Stimulated activated CD4-positive, alpha-beta T cell treated with anti-CD3 and anti-CD28 coated beads, Interleukin-1b, Interleukin-23, amount 100 ng/mL, for 48 hours (primary cell): ENCODE results near the gene NYNRIN.

Source experiments
- DNase-seq: peaks from one replicate; pipeline ENCODE4 v3.0.0-alpha.2; 2020

NYNRIN gene

DNA sequence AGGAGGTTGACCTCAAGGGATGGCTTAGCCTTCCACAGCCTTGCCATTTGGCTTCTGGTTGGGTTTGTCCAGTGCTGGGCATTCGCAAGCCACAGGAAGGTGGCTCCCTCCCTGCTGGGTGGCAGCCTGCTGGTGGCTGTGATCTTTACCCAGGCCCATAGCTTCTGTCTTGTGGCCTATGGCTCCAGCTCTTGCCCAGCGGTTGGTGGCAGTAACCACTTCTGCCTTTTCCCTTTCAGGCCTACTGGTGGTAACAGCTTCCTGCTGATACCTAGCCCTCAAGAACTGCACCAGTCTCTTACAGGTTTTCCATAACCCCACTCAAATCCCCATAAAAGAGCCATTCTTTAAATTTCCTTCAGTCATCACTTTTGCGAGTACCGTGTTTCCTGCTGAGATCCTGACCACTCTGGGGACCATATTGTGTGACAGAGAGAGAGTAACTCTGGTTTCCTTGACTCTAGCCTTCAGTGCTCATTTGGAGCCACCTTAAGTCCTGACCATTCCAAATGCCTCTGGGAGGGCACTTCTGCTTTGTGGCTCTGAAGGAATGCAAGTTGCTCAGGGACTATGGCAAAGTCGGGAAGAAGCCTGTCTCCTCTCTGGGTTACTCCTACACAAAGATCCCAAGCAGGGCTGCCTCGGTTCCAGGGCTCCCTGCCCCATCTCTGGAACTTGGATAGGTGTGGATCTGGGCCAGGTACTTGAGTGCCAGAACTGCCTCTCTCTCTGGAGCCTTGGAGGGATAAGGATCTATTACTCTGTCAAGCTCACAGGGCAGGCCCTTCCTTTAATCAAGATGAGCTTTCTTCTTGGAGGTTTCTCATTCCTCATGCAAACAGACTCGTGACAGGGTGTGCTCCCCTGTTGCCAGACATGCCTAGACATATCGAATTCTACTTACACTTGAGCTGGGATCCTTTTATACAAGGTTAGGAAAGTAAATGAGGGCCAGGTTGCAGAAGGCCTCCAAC, 2.9 kb upstream of the NYNRIN start:
- DNase-seq: no peak

DNA sequence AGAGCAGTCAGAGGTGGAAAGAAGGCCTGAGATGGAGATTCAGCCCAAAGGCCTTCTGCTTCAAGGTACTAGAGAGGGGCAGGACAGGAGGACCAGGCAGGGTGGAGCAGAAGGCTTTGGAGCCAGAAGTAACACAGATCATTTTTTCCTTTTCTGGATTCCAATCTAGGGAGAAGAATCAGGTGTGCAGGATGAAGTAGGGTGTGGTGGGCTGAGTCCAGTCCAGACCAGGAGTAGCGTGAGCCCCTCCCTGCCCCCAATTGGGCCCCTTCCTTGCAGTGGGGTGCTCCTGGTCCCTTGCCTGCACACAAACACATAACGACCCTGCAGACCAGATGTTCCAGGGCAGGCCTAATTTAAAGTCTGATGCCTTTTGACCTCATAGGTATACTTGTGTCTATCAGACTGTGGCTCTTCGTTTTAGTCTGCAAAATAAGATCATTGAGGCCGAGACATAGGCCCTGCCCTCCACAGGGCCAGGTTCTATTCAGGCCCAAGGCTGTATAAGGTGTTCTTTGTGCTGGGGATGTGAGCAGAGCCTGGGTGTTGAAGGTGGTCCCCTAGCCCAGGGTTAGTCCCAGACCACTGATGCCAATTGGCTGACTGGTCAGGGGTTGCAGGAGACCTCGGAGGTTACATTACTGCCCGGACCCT, 1.0 kb upstream of the NYNRIN start:
- no peak for DNase-seq

DNA sequence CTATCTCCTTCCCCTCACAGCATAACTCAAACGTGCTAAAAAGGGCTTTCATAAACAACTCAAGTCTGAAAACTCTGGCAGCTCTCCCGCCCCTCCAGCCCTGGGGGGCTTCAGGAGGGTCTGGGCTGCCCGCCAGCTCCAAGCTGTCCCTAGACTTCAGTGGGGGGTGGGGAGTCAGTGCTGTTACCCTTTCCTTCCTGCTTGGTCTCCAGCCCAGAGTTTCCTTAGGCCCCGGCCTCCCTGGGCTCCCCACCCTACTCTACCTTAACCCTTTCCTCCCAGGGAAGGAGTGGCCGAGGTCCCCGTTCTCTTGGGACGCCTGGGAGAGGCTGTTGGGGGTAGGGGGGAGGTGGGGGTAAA, 530 bp upstream of the NYNRIN start:
- no peak for DNase-seq

DNA sequence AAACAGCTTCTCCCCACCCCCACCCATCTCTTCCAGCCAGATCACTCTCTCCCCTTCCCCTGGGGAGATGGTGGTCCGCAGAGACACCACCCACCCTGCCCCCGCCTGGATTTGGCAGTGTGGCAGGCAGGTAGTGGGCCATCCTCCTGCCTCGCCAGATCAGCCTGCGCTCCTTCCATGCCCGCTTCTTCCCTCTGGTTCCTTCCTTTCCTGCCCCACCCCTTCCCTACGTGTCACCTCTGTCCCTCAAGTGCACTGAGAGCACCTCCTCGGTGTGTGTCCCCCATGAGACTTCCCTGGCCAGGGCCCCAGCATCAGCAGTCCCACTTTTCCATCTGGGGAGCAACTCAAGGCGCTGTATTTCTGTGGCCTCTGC, 632 bp downstream of the NYNRIN start:
- no peak for DNase-seq

DNA sequence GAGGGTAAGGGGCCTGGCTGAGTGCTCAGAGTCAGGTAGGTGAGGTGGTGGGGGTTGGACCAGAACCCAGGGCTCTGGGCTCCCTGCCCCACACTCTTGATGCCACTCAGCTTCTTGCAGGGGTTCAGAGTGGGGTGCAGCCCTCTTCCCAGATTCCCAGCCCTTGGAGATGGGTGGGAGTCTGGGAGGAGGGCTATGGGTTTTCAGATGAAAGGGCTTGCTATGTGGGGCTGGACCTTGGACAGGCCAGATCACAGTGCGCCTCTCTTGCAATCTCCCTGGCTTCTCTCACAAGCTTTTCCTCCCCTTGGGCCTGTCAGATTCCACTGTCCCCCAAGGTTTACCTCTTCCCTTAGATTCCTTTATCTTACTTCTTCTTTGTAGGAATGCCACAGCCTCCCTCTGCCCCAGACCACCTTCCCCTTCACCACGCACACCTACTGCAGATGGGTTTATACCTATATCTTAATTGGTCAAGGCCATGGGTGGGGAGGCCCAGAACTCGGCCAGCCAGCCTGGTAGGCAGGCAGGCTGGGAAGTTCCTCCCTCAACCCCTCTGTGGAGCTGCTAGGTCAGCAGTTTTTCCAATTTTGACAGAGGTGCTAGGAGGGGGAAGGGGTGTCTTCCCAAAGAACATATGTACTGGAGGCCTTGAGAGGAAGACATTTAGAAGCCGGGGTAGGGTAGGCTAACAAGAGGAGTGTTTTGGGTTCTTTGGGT, 1.4 kb downstream of the NYNRIN start:
- DNase-seq: no peak

DNA sequence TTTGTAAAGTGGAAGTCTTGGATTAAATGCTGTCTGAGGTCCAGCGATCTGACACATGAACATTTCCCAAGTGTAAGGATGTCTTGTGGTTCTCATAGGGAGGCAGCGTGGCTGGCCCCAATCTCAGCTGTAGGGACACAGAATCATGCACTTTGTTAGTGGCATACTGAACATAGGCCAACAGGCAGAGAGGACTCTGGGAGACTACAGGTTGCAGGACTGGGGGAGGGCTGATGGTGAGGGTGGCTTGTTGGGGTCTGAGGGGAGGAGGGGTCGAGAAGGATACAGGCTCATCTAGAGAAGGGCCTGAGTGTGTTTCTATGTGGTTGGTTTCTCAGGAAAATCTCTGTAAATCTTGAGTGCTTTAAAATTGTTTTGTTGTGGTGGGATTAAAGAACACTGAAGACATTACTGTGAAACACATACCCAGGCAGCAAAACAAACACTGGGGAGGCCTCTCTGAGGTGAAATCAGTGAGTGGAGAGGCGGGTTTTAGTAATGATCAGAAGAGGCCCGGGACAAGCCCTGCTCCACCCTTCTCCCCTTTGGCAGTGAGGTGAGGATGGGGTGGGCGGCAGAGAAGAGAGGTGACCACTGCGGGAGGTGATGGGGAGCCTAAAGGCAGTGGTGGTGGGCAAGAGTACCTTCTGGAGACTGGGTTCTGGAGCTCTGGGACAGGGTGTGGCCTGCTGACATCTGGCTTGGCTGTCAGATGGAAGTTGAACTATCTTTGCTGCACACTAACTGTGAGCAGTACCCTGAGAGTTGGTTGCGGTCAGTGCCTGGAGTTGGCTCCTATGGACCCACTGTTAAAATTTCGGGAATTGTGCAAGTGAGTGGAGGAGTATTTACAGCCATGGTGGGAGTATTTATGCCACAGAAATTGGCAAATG, 3.3 kb downstream of the NYNRIN start:
- no peak for DNase-seq

DNA sequence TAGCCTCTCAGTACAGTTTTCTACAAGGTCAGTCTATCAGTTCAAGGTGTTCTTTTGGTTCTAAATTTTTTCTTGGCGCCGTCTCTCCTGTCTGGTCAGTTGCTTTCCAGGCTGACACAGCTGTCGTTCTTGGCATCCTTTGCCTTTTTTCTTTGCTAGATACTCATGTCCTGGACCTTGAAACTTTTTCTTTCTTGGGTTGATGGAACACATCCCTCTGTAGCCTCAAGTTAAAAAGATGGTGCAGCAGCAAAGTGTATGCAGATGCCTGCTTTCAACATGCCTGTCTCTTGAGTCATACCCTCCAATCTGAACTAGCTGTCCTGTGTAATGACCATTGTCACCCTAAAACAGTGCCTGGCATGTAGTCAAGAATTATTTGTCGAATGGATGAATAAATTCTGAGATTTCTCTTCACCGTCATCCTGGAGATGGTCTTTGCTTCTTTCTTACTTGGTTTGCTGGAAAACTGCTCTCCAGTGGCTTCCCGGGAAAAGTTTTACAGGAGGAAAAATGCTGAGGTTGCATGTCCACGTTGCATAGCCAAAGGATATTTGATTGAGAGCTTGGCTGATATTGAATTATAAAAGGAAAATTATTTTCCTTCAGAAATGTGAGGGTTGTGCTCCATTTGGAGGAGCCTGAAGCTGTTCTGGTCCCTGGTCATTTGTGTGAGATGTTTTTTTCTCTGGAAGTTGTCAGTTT, 4.6 kb downstream of the NYNRIN start:
- DNase-seq: no peak

DNA sequence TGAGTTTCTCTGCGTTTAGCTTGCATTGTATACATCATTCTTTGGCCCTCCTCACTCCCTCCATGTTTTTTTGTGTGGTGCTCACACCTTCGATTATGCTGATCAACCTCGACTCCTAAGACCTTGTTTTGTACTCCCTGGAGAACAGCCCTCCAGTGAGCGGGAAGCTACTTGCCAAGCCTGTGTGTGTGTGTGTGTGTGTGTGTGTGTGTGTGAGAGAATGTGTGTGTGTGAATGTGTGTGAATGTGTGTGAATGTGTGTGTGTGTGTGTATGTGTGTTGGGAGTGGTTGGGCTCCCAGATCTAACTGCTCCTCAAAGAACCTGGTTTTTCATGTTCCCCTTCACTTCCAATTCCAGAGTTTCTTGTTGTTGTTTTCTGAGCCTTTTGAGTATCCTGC, 6.0 kb downstream of the NYNRIN start:
- no peak for DNase-seq

DNA sequence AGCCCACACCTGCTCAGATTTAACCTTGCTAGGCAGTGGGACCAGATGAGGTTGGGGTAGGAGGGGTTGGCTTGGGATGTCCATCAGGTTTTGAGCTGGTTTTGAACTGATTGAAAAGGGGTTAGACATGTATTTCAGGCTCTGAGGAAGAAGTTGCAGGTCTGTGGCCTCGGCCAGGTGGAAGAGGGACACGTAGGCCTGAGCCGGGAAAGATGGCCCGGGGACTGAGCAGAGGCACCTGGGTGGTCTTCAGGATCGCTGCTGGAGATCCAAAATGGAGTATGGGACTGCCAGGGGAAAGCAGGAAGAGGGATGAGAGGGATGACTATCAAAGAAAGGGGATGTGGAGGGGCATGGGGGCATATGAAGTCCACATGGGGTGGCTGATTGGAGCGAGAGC, 7.6 kb downstream of the NYNRIN start:
- DNase-seq: no peak

DNA sequence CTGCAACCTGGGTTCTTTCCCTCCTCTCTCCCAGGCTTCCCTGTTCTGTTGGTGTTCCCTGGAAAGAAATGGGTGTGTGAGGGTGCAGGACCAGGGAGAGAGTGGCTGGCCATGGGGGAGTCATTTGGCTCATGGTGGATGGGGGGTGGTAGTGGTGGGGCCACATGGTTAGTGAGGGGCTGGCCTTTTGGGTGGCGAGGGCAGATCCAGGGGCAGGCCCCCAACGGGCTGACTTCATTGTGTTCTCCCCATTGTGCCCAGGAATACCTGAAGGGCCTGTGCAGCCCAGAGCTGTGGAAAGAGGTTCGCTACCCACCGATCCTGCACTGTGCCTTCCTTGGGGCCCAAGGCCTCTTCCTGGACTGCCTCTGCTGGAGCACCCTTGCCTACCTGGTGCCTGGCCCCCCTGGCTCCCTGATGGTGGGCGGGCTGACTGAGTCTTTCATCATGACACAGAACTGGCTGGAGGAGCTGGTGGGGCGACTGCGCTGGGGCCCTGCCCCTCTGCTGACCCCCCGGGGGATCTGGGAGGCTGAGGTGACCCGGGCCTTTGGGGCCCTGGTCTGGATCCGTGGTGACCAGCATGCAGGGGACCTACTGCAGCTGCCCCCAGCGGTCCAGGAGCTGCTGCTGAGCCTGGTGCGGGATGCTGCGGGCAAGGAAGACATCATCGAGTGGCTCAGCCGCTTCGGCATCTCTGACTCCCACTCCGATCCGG, 9.0 kb downstream of the NYNRIN start:
- no peak for DNase-seq

DNA sequence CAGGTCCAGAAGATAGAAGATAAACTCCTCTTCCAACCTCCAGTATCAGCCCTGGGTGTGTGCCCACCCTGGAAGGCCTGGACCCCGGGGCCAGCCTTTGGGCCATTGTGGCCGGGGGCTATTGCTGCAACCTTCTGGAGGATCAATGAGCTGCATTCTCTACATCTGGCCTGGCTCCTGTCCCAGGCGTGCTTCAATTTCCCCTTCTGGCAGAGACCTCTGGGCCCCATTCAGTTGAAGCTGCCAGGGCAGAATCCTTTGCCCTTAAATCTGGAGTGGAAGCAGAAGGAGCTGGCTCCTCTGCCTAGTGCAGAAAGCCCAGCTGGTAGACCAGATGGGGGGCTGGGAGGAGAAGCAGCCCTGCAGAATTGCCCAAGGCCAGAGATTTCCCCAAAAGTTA, 10.0 kb downstream of the NYNRIN start:
- no peak for DNase-seq

DNA sequence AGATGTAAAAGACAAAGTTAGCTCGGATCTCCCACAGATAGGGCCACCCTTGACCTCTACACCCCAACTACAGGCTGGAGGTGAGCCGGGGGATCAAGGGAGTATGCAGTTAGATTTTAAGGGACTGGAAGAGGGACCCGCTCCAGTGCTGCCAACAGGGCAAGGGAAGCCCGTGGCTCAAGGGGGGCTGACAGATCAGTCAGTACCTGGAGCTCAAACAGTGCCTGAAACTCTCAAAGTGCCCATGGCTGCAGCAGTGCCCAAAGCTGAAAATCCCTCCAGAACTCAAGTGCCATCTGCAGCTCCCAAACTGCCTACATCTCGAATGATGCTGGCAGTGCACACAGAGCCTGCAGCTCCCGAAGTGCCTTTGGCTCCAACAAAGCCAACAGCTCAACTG, 10.4 kb downstream of the NYNRIN start:
- DNase-seq: no peak

DNA sequence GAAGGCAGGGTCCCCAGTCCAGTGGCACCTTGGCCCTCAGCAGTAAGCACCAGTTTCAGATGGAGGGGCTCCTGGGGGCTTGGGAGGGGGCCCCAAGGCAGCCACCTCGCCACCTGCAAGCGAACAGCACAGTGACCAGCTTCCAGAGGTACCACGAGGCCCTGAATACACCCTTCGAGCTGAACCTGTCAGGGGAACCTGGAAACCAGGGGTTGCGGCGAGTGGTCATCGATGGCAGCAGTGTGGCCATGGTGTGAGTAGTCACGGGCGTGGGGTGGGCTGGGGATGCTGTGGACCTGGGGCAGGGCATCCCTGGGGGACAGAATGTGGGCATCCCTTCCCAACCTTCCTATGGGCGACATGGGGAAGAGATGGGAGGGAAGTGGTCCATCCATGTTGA, 11.2 kb downstream of the NYNRIN start:
- DNase-seq: no peak

DNA sequence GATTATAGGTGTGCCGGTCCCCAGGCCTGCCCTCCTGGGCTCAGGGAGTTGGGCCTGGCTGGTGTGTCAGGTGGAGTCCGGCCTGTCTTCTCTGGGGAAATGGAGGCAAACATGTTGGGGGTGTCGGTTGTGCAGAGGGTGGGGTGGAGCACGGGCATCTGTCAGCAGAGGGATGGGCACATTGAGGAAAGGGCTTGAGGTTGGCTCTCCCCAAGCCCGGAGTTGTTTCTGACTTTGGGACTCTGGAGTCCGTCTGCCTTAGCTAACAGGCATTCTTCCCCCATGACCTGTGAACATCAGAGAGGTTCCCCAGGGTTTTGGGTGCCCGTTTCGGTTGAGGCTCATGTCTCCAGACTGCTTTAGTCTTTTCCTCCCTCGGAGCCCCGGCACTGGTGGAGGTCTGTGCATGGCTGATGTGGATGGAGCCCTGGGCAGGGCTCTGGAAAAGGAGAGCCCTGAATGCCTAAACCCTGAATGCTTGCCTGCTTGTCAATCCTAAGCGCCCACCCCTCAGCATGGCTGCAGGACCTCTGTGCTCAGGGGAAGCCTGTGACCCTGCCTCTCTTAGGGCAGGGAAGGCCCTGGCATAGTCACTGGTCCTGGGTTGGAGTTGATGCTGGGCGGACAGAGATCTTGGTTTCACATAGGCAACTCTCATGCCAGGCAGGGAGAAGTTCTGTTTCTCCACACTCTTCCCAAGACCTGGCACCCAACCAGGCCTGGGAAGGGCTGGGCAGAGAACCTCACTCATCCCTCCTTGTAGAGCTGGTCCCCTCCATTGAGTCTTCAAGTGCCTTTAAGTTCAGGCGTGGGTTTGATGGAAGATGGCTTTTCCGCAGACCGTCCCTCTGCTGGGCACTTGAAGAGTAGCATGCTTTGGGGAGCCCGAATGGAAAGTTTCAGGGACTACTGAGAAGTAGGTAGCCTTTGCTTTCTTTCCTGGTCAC, 12.9 kb downstream of the NYNRIN start:
- peak; percentile 27 for DNase-seq

DNA sequence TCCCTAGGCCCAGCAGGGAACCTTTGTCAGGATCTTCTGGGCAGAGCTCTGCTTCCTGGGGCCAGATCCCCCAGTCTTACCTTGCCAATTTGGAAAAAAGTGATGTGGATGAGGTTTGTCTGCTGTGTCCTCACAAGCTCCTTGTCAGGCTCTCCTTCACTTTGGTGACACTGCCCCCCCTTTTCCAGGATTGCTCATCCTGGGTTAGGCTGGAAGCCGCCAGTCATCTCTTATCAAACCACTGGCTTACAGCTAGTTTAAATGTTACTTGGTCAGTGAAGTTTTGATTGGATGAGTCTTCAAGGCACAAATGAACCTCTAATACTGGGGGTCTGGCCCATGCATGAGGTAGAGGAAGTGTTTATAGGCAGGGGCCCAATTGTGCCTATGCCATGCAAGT, 15.3 kb downstream of the NYNRIN start:
- DNase-seq: no peak

DNA sequence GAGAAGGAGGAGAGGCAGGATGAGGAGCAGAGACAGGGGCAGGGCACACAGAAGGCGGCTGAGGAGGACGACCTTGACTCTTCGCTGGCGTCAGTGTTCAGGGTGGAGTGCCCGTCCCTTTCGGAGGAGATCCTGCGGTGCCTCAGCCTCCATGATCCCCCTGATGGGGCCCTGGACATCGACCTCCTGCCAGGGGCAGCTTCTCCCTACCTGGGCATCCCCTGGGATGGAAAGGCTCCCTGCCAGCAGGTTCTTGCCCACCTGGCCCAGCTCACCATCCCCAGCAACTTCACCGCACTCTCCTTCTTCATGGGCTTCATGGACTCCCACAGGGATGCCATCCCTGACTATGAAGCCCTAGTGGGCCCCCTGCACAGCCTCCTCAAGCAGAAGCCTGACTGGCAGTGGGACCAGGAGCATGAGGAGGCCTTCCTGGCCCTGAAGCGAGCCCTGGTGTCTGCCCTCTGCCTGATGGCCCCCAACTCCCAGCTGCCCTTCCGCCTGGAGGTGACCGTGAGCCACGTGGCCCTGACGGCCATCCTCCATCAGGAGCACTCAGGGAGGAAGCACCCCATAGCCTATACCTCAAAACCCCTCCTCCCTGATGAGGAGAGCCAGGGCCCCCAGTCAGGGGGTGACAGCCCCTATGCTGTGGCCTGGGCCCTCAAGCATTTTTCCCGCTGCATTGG, 16.1 kb downstream of the NYNRIN start:
- DNase-seq: no peak

DNA sequence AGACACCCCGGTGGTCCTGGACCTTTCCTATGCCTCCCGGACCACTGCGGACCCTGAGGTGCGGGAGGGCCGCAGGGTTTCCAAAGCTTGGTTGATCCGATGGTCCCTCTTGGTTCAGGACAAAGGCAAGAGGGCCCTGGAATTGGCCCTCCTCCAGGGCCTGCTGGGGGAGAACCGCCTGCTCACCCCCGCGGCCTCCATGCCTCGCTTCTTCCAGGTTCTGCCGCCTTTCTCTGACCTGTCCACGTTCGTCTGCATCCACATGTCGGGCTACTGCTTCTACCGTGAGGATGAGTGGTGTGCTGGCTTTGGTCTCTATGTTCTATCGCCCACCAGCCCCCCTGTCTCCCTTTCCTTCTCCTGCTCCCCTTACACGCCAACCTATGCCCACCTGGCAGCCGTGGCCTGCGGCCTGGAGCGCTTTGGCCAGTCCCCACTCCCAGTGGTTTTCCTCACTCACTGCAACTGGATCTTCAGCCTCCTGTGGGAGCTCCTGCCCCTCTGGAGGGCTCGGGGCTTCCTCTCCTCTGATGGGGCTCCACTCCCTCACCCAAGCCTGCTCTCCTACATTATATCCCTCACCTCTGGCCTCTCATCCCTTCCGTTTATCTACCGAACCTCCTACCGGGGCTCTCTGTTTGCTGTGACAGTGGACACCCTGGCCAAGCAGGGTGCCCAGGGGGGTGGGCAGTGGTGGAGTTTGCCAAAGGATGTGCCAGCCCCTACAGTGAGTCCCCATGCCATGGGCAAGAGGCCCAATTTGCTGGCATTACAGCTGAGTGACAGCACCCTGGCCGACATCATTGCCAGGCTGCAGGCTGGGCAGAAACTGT, 16.8 kb downstream of the NYNRIN start:
- DNase-seq: no peak

DNA sequence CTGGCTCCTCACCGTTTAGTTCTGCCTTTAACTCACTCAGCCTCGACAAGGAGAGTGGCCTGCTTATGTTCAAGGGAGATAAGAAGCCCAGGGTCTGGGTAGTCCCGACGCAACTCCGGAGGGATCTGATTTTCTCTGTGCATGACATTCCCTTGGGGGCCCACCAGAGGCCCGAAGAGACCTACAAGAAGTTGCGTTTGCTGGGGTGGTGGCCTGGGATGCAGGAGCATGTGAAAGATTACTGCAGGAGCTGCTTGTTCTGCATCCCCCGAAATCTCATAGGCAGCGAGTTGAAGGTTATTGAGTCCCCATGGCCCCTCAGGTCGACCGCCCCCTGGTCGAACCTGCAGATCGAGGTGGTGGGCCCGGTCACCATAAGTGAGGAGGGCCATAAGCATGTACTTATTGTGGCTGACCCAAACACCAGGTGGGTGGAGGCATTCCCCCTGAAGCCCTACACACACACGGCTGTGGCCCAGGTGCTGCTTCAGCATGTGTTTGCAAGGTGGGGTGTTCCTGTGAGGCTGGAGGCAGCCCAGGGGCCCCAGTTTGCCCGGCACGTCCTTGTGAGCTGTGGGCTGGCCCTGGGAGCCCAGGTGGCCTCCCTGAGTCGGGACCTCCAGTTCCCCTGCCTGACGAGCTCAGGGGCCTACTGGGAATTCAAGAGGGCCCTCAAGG, 17.6 kb downstream of the NYNRIN start:
- DNase-seq: no peak
